HG02884 (cell line): ENCODE results near the gene SIGLEC15.
"Not testable (repeated sequence)": the region's sequence is repeated elsewhere in the genome, so short reads cannot be mapped to it uniquely, and the experiment has no call there.

Experiments
- ATAC-seq: cut with Tn5 transposase; IDR thresholded peaks from one replicate; pipeline ENCODE4 v1.9.1; 2021; ENCODE audit warnings: mild to moderate bottlenecking, moderate library complexity; ENCODE audit not compliant: unreplicated experiment

The SIGLEC15 gene

DNA sequence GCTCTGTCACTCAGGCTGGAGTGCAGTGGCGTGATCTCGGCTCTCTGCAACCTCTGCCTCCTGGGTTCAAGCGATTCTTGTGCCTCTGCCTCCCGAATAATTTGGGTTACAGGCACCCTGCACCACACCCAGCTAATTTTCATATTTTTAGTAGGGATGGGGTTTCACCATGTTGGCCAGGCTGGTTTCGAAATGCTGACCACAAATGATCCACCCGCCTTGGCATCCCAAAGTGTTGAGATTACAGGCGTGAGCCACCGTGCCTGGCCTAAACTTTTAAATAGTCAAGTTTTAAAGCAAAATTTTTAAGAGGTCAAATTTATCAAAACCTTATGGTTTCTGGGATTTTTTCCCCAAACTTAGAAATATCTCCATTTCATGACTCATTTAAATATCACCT, 6.7 kb upstream of the SIGLEC15 start:
- ATAC-seq: not testable (repeated sequence)

DNA sequence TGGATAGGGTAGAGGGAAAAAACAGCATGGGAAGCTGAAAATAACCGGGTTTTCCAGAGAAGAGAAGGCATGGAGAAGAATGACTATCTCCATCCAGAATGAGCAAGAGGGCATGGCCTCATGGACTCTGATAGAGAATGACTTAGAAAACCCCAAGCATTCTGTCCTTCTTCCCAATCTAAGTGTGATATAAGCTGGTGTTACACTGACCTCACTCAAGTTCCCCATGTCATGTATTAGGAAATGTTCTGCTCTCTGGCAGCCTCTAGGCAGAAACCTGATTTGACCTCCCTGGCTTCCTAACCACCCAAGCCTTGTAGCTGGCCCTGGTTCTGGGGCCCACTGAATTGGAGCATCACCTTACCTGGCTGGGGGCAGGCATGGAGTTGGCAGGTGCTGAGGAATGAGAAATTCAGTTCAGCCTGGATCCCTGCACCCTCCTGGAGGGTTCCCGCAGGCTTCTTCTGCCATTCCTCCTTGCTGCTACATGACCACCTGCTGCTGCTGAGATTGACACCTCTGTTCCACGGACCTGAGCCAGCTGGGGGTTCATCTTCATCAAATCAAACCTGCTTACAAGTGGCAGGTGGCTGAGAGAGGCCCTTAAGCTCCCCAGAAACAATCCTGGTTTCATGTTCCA, 5.2 kb upstream of the SIGLEC15 start:
- ATAC-seq: no peak

DNA sequence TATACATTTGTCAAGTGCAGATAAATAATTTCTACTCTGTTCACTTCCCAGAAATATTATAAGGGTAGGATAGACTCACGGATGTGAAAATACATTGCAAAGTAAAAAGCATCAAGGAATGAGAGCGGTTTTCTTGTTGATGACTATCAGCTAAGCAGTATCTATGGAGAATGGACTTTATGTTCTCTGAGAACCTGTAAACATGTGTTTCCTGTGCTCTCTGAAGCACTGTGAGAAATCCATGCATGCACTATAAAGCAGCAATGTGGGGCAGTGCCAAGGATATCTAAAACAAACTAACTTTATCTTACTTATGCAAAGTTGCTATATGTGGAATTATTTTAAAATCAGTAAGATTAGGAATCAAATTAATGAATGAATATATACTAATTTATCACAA, 4.4 kb upstream of the SIGLEC15 start:
- ATAC-seq: no peak

DNA sequence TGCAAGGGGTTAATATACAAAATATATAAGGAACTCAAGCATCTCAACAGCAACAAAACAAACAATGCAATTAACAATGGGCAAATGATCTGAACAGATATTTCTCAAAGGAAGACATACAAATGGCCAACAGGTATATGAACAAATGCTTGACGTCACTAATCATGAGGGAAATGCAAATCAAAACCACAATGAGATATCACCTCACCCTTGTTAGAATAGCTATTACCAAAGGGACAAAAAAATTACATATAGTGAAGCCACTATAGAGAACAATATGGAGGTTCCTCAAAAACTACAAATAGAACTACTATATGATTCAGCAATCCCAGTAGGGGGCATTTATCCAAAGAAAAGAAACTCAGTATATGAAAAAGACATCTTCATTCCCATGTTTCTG, 3.8 kb upstream of the SIGLEC15 start:
- no peak for ATAC-seq

DNA sequence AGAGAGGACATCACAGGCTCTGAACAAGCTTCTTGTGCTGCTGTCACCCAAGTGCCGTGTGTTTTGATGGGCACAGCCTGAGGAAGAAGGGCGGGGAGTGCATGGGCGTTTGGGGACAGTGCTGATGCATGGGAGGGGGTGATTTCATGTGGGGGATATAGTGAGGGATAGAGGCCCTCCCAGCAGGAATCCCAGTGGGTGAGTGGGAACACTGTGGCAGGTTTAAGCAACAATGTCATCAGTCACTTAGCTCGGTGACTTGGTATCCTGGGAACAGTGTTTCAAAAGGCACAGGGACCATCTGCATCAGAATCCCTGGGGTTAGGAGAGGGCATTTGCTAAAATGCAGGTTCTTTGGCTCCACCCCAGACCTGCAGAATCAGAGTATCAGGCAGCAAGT, 609 bp downstream of the SIGLEC15 start:
- no peak for ATAC-seq

DNA sequence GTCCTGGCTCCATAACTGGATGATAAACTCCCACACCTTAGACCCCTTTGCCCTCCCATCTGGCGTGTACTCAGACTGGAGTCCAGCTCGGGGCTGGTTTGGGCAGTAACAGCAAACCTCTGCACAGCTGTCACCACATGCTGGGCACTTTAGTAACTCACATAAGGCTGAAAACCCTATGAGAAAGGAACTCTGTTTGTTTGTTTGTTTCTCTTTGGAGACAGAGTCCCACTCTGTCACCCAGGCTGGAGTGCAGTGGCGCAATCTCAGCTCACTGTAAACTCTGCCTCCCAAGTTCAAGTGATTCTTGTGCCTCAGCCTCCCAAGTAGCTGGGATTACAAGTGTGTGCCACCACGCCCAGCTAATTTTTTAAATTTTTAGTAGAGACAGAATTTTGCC, 1.2 kb downstream of the SIGLEC15 start:
- not testable (repeated sequence) for ATAC-seq

DNA sequence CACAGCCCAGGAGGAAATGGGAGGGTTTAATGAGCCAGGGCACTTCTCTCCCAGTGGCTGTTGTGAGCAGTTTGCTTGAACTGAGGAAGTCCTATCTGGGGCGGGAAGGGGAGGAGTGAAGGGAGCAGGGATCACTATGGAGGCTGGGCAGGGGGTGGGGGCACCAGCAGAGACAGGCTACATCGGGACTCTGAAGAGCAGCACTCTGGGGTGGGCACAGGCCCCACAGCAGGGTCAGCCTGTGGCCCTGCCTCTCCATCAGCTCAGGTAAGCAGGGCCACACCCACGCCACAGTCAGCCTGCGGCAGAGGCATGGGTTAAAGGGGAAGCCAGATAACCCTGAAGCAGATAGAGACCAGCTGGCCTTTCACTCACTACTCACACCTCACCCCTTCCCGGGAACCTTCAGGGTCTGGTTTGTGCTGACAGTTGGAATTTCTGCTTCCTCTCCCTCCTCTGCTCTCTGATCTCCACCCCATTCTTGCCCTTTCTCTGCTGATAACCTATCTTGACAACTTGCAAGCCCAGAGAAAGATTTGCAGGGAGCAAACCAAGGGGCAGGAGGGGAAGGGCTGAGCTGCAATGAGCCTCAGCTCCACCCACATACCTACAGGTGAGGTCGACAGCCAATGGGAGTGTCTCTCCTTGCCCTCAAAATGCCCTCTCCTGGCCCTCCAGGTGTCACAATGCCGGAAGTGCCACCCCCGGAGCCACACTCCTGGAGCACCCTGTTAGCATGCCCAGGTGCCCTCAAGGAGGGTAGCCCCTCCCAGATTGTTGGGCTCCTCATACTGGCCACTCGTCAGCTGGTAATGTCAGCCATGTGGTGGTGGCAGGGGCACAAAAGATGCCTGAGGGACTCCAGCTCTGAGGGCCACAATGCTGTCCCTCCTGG, 3.7 kb downstream of the SIGLEC15 start:
- ATAC-seq: no peak

DNA sequence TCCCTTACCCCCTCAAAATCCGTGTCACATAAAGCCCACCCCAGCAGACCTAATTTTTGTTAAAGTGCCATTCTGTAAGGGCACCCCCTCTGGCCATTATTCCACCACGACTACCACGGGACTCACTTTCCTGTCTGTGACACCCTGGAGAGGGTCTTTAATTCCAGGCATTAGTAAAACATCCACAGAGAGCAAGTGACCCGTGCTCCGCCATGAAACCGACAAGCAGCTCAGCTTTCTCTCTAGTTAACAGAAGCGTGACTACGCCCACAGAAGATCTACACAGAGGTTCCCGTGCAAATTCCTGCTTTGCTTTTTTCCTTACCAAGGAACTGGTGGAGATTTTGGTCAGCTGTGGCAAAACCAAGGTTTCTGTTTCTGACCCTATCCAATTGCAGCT, 4.4 kb downstream of the SIGLEC15 start:
- ATAC-seq: no peak

DNA sequence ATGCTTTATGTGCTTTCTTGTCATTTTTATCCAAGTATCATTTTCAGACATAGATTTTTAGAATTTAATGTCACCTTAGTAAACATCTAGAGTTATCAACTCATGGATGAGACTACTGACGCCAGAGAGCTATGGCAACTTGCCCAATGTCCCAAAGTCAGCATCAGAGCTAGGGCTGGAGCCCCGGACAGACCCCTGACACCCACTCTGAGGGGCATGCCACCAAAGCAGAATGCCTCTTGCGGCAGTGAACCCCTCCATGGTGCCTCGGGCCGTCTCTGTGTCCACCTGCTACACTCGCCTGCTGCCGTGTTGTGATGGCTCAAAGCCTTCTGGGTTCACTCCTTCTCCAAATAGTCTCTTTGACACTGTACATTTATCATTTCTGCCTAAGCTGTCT, 5.4 kb downstream of the SIGLEC15 start:
- no peak for ATAC-seq

DNA sequence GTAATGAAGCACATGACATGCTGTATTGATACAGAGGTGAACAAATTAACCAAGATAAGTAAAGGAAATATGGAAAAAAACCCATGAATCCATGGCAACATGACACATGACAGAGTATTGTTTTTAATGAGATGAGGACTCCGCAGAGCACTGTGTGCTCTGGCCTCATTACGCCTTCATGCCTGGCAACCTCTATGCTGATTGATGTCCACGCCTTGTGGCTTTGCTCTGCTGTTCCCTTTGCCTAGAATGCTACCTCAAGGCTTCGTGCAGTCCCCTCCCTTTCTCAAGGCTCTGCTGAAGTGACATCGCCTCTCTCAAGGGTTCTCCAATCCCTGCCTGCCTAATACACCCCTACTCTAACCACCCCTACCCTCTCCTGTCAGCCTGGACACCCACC, 8.4 kb downstream of the SIGLEC15 start:
- ATAC-seq: no peak

DNA sequence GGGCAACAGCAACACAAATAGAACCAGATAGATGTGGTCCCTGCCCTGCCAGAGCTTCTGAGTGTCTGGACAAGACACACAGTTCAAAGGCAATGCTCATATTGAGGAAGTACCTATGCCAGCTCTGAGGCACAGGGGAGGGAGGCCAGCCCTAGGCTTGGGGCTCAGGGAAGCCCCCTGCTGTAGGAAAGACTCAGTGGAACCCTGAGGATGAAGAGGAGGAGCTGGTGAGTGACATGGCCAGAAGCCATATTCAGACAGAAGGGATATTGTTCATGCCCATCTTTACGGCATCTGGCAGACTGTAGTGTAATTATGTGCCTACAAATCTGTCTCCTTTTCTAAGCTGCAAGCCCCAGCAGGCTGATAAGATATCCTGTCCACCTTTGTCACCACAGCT, 8.8 kb downstream of the SIGLEC15 start:
- no peak for ATAC-seq

DNA sequence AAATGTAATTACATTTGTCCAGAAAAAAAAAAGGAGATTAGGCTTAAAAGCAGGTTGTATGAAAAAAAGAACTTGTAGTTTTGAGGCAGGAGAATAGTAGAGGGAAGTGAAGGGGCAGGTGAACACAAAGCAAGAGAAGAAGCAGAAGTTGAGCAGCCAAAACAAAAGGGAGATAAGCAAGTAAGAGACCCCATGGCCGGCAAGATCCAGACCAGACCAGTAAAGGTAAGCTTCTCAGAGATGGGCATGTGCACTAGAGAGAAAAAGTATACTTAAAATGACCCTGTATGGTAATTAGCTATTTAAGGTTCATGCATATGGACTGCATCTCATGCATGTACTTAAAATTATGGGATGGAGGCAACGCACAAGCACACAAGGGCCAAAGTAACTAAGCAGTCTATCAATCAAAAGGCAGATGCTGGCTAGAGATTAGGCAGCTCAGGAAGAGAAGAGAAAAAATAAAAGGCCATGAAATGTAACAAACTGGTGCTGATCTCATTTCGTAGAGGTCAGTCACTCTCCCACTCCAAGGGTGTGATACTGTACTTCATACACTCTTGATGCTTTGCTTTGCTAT, 9.7 kb downstream of the SIGLEC15 start:
- ATAC-seq: no peak

DNA sequence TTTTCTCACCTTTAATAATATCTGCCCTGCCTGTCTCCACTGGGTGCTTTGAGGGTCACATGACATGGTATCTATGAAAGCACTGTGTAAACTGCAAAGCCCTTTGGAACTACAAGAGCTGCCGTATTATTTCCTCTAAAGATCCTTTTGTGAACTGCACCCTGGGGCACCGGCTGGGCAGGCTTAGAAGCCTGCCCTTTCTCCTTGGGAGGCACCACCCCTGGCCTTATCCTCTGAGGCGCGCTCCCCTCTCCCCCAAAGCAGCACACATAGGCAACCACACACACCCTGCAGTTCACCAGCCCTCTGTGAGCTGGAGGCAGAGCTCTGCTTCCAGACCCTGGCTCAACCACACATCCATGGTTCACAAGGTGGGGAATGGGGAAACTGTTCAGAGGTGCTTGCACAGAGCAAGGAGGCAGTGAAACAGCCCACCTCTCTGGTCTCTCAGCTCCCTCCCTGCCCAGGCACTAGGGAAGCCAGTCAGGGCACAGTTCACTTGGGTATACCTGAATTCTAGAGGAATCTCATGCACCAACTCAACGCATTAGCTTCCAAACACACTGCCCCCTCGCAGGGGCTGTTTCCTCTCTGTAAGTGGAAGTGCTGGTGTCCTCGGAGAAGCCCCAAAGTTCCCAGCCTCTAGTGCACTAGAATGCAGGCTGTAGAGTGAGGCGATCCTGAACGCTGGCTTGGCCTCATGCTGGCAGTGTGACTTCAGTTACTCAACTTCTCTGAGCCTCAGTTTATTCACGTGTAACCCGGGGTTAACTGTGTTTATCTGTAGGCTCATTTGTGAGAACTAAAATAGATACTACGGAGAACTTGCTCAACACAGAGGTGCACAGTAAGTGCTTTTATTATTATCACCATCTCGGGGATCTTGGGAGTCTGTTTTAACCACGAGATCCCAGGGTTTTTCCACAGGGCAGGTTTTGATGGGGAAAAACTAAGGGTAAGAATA, 11.0 kb downstream of the SIGLEC15 start:
- ATAC-seq: no peak

DNA sequence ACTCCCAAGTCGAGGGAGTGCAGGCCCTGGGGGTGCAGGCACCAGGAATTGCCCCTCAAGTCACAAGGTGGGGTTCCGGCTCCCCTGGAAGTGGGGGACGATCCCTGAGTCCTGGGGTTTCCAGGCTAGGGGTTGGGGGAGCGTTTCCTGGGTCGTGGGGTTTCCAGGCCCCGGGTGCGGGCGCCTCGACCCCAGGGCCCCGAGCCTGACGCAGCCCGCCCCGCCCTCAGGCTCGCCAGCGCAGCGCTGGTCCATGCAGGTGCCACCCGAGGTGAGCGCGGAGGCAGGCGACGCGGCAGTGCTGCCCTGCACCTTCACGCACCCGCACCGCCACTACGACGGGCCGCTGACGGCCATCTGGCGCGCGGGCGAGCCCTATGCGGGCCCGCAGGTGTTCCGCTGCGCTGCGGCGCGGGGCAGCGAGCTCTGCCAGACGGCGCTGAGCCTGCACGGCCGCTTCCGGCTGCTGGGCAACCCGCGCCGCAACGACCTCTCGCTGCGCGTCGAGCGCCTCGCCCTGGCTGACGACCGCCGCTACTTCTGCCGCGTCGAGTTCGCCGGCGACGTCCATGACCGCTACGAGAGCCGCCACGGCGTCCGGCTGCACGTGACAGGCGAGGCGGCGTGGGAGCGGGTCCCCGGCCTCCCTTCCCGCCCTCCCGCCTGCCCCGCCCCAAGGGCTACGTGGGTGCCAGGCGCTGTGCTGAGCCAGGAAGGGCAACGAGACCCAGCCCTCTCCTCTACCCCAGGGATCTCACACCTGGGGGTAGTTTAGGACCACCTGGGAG, 12.0 kb downstream of the SIGLEC15 start:
- no peak for ATAC-seq

DNA sequence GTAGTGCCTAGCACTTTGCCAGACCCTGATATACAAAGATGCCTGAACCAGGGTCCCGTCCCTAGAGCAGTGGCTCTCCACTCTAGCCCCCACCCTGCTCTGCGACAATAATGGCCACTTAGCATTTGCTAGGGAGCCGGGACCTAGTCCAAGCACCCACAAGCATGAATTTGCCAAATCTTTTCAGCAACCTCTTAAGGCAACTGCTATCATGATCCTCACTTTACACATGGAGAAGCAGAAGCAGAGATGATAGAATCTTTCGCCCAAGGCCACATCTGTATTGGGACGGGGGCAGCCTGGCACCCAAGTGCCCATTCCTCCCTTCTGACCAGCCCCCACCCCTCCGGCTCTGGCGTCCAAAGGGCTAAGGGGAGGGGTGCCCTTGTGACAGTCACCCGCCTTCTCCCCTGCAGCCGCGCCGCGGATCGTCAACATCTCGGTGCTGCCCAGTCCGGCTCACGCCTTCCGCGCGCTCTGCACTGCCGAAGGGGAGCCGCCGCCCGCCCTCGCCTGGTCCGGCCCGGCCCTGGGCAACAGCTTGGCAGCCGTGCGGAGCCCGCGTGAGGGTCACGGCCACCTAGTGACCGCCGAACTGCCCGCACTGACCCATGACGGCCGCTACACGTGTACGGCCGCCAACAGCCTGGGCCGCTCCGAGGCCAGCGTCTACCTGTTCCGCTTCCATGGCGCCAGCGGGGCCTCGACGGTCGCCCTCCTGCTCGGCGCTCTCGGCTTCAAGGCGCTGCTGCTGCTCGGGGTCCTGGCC, 13.0 kb downstream of the SIGLEC15 start:
- no peak for ATAC-seq

DNA sequence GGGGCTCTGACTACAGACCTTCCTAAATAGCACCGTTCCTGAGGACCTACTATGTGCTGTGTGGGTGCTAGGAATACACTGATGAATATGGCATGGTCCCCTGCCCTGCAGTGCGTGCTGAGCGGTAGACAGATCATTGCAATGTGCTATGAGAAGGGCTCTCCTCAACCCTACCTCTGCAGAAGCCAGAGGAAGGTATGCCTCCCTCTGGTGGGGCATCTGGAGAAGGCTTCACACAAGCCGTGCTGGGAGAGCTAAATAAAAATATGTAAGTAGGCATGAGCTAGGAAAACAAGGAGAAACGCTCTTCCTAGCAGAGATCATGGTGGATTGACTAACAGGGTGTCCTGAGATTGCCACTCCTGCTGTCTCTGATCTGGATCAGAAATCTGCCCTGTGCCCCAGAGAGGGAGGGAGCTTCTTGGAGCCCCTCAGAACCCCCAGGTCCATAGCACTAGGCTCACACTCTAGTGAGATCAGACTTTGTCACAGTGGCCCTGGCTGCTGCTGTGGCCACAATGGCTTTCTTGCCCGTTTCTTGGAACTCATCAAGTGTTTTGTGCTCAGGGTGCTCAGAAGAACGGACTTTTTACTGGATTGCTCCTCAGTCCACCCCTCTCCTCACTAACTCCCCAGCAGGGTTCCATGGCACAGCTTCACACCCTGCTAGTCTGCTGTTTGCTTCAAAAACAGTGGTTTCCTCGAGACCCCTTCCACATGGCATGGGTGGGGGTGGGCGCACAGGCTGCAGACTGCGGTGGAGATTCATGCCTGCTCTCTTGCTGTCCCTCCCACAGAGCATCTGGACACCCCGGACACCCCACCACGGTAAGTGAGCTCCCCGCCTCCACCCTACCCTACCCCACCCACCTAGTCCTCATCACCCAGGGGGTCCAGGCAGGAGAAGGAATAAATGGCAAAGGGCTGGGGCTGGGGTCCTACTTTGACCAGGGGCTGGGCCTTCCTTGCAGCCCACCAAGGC, 14.2 kb downstream of the SIGLEC15 start:
- ATAC-seq: no peak

DNA sequence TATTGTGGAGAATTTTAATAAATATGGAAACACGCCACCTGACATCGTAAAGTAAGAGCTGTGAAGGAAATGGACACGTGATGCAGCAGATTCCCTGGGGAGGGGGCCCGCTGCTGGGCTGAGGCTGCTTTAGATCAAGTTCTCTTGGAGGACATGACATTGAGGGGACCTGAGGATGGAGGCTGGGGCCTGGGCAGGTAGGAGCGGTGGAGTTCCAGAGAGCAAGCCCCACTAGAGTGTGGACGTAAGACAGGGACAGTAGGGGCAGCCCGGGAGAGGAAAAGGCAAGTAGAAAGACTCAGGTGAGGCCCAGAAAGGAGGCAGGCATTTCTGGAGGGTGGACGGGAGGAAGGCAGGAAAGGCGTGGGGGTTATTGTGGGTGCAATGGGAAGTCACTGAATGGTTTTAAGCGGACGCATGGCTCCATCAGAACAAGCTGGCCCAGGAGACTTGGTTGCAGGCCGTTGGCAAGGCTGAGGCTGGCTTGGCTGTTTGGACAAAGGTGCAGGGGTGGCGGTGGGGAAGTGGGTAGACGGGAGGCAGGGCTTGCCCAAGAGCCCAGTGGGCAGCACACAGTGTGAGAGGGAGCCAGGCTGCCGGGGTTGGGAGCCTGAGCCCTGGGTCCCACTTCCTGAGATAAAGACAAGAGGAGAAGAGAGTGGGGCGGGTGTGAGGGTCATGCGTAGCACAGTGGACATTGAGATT, 15.7 kb downstream of the SIGLEC15 start:
- ATAC-seq: no peak
